HG02885 (cell line): ENCODE measurements around the gene SPRY2.

Experiments
- ATAC-seq: cut with Tn5 transposase; IDR thresholded peaks from one replicate; pipeline ENCODE4 v1.9.1; 2021; ENCODE audit warnings: mild to moderate bottlenecking; ENCODE audit not compliant: unreplicated experiment, poor library complexity

Gene SPRY2

GRCh38 chr13:80314711-80315653 lies 25.9 kb downstream of the SPRY2 start:
- ATAC-seq = no peak

GRCh38 chr13:80313668-80314256 lies 27.2 kb downstream of the SPRY2 start:
- ATAC-seq = no peak

- no peak for ATAC-seq
Observed at GRCh38 chr13:80312967-80313366, 28.0 kb downstream of the SPRY2 start.

- ATAC-seq = no peak
Observed at GRCh38 chr13:80312012-80312704, 28.8 kb downstream of the SPRY2 start.

- no peak for ATAC-seq
Observed at GRCh38 chr13:80309926-80310325, 31.0 kb downstream of the SPRY2 start.

- ATAC-seq = no peak
Observed at GRCh38 chr13:80307401-80307987, 33.4 kb downstream of the SPRY2 start.

GRCh38 chr13:80306337-80306972 lies 34.5 kb downstream of the SPRY2 start:
- no peak for ATAC-seq

- no peak for ATAC-seq
Observed at GRCh38 chr13:80305737-80306136, 35.2 kb downstream of the SPRY2 start.

GRCh38 chr13:80303225-80303811 lies 37.6 kb downstream of the SPRY2 start:
- ATAC-seq = no peak

GRCh38 chr13:80299046-80299445 lies 41.9 kb downstream of the SPRY2 start:
- ATAC-seq = no peak

GRCh38 chr13:80297503-80297902 lies 43.4 kb downstream of the SPRY2 start:
- no peak for ATAC-seq

- no peak for ATAC-seq
Observed at GRCh38 chr13:80297094-80297493, 43.8 kb downstream of the SPRY2 start.

- no peak for ATAC-seq
Observed at GRCh38 chr13:80296638-80297037, 44.3 kb downstream of the SPRY2 start.

- no peak for ATAC-seq
Observed at GRCh38 chr13:80290591-80290990, 50.3 kb downstream of the SPRY2 start.
